Muscle of leg (tissue), 11 donors: ENCODE measurements around the gene GCSH. TPM values are rescaled to one million over a fixed set of nuclear protein-coding genes. Genes with fewer than 3 reads are reported as not detected.

Source experiments
- DNase-seq: peaks from one replicate; pipeline ENCODE4 v3.0.0; 2013
- H3K27ac ChIP-seq: one replicate; pipeline ENCODE4 v1.5.1; 2013; ENCODE audit warnings: mild to moderate bottlenecking, low read length, control low read depth
- H3K27me3 ChIP-seq: one replicate; pipeline ENCODE4 v1.6.1; 2013; ENCODE audit warnings: low read length; ENCODE audit not compliant: control insufficient read depth, insufficient read depth
- H3K36me3 ChIP-seq: one replicate; pipeline ENCODE4 v1.6.1; 2013; ENCODE audit warnings: low read length; ENCODE audit not compliant: control insufficient read depth, insufficient read depth
- H3K4me1 ChIP-seq: one replicate; pipeline ENCODE4 v1.6.1; 2013; ENCODE audit warnings: low read length; ENCODE audit not compliant: control insufficient read depth, insufficient read depth
- H3K4me3 ChIP-seq: one replicate; pipeline ENCODE4 v1.5.1; 2013; ENCODE audit warnings: low read length, control low read depth
- H3K9me3 ChIP-seq: replicated peaks from 2 replicates; pipeline ENCODE4 v1.6.1; 2013; ENCODE audit warnings: low read depth, low read length; ENCODE audit not compliant: control insufficient read depth
- WGBS: methylation state at CpG from one replicate; pipeline ENCODE4 v1.1.5; 2013; ENCODE audit warnings: missing lambda C conversion rate; ENCODE audit not compliant: insufficient coverage; 5-methylcytosine and 5-hydroxymethylcytosine counted together
- polyA plus RNA-seq, 8 donors: library from polyadenylated mRNA; unstranded; fragments of 120-200 nt; gene quantifications; one replicate each; pipeline versions ENCODE4 v1.2.1 to v1.2.3, GENCODE V29; 2013; ENCODE audit warnings: inconsistent platforms in 1 of 8, low replicate concordance in 1 of 8; ENCODE audit not compliant: insufficient read length in 8 of 8, insufficient read depth in 1 of 8
- total RNA-seq: library from RNA; stranded (reverse); fragments of 120-200 nt; gene quantifications from one replicate; pipeline ENCODE4 v1.2.4, GENCODE V29; 2013

Gene GCSH
- total and polyA plus RNA-seq, 9 donors: 29.8 to 65.9 (median 56.1) TPM

- 20% methylated on average over 4 of the region's 8 CpGs for WGBS
Measured at GRCh38 chr16:81106826-81107503, 10.8 kb upstream of the GCSH start.

GRCh38 chr16:81105946-81106345 lies 9.8 kb upstream of the GCSH start:
- no peak overlapping the region for H3K27ac ChIP-seq
- H3K27me3 ChIP-seq: no peaks in the 10 kb centered on the region
- H3K36me3 ChIP-seq: no peaks in the 10 kb centered on the region
- DNase-seq: no peak
- no peaks in the 10 kb centered on the region for H3K9me3 ChIP-seq
- H3K4me1 ChIP-seq: no peaks in the 10 kb centered on the region
- no CpG with 5 or more reads among the region's 1 CpG for WGBS
- H3K4me3 ChIP-seq: no peak overlapping the region

More at GRCh38 chr16:81106826-81107503, 10.8 kb upstream of the GCSH start:
- H3K4me1 ChIP-seq: no peaks in the 10 kb centered on the region
- H3K4me3 ChIP-seq: no peak overlapping the region
- H3K27ac ChIP-seq: no peak overlapping the region
- no peaks in the 10 kb centered on the region for H3K36me3 ChIP-seq
- H3K27me3 ChIP-seq: no peaks in the 10 kb centered on the region
- DNase-seq: no peak
- H3K9me3 ChIP-seq: no peaks in the 10 kb centered on the region

DNA sequence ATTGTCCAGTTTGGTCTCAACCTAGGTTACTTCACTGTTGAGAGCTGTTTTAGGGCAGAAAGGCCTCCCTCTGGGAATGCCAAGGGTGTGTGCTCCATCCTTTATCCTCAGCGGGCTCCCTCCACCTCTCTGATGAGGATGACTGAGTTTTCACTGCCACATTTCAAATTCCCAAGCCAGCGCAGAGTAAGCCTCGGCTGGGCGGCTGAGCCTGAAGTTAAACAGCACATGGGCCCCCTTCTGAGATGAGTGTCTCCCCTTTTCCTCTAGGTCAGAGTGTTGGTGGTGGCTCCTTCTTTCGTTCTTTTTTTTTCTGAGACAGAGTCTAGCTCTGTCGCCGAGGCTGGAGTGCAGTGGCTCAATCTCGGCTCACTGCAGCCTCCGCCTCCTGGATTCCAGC lies 5.5 kb upstream of the GCSH start:
- Histone ChIP-seq H3K27ac (no peak overlapping the region), H3K9me3 (no peaks in the 10 kb centered on the region), H3K36me3 (no peaks in the 10 kb centered on the region), H3K27me3 (no peaks in the 10 kb centered on the region), H3K4me1 (peaks cover 4% of the 10 kb centered on the region), H3K4me3 (no peak overlapping the region)
- 100% methylated on average over 1 of the region's 9 CpGs for WGBS
- no peak for DNase-seq

GRCh38 chr16:81099958-81100357 lies 3.8 kb upstream of the GCSH start:
- Histone ChIP-seq H3K27ac (no peak overlapping the region), H3K4me1 (peaks cover 7% of the 10 kb centered on the region), H3K36me3 (no peaks in the 10 kb centered on the region), H3K27me3 (no peaks in the 10 kb centered on the region), H3K4me3 (no peak overlapping the region), H3K9me3 (no peaks in the 10 kb centered on the region)
- DNase-seq: no peak

- Histone ChIP-seq H3K27ac (no peak overlapping the region), H3K4me3 (no peak overlapping the region), H3K27me3 (no peaks in the 10 kb centered on the region), H3K4me1 (peaks cover 9% of the 10 kb centered on the region), H3K9me3 (no peaks in the 10 kb centered on the region), H3K36me3 (no peaks in the 10 kb centered on the region)
- no peak for DNase-seq
- 90% methylated on average over 6 of the region's 6 CpGs for WGBS
Measured at GRCh38 chr16:81097230-81097629, 1.0 kb upstream of the GCSH start.

- H3K36me3 ChIP-seq: no peaks in the 10 kb centered on the region
- DNase-seq: no peak
- 52% methylated on average over 5 of the region's 8 CpGs for WGBS
- peak overlapping the region; percentile 29 for H3K4me3 ChIP-seq
- H3K4me1 ChIP-seq: peaks cover 9% of the 10 kb centered on the region
- no peaks in the 10 kb centered on the region for H3K27me3 ChIP-seq
- H3K27ac ChIP-seq: peak overlapping the region; percentile 78
- no peaks in the 10 kb centered on the region for H3K9me3 ChIP-seq
Measured at GRCh38 chr16:81096715-81097208, 567 bp upstream of the GCSH start.

DNA sequence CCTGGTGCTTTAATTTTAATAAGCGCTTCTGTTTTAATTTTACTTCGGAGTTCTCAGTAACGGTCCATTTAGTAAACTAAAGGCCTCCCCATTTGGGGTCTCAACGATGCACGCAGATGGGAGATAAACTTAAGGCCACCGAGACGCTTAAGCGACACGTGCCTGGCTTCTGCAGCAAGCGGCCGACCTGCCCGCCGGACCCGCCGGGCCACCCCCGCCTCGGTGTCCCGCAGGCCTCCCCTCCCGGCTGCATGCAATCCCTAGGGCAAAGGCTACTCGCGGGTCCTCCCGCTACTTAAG lies 592 bp downstream of the GCSH start:
- Histone ChIP-seq H3K4me1 (peaks cover 9% of the 10 kb centered on the region), H3K27ac (peak overlapping the region; percentile 67), H3K27me3 (no peaks in the 10 kb centered on the region), H3K4me3 (peak overlapping the region; percentile 75), H3K36me3 (no peaks in the 10 kb centered on the region), H3K9me3 (no peaks in the 10 kb centered on the region)
- no peak for DNase-seq
- under 1% methylated on average over 22 of the region's 22 CpGs for WGBS

DNA sequence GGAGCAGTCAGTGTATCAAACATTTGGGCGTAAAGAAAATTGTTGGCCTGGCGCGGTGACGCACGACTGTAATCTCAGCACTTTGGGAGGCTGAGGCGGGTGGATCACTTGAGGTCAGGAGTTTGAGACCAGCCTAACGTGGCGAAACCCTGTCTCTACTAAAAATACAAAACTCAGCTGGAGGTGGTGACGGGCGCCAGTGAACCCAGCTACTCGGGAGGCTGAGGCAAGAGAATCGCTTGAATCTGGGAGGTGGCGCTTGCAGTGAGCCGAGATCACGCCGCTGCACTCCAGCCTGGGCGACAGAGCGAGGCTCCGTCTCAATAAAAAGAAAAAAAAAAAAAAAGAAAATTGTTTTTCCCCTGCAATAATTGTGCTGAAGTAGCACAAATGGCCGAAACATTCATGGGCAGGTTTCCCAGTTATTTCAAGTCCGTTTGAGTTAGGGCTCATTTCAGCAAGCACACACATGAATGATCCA lies 1.4 kb downstream of the GCSH start:
- DNase-seq: peak; percentile 76
- Histone ChIP-seq H3K4me1 (peaks cover 9% of the 10 kb centered on the region), H3K36me3 (no peaks in the 10 kb centered on the region), H3K4me3 (peak overlapping the region; percentile 19), H3K27ac (no peak overlapping the region), H3K9me3 (no peaks in the 10 kb centered on the region), H3K27me3 (no peaks in the 10 kb centered on the region)
- WGBS: 65% methylated on average over 10 of the region's 21 CpGs

DNA sequence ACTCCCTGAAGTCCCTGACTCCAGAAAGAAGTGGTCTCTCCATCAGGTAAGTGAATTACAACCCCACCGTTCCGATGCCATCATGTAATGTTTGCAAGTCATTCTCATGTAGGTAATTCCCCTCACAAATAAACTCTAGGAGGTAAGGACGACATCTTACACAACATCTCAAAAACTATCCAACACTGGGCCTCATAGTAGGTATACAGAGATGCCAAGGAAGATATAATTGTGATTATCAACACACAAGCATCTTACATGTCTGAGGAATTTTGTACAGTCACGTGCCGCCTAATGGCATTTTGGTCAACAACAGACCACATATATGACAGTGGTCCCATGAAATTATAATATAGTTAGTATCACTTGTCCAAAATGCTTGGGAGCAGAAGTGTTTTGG lies 7.4 kb downstream of the GCSH start:
- Histone ChIP-seq H3K9me3 (no peaks in the 10 kb centered on the region), H3K4me3 (no peak overlapping the region), H3K27me3 (no peaks in the 10 kb centered on the region), H3K36me3 (peaks cover 6% of the 10 kb centered on the region), H3K4me1 (no peaks in the 10 kb centered on the region), H3K27ac (no peak overlapping the region)
- no CpG with 5 or more reads among the region's 5 CpGs for WGBS
- DNase-seq: no peak

DNA sequence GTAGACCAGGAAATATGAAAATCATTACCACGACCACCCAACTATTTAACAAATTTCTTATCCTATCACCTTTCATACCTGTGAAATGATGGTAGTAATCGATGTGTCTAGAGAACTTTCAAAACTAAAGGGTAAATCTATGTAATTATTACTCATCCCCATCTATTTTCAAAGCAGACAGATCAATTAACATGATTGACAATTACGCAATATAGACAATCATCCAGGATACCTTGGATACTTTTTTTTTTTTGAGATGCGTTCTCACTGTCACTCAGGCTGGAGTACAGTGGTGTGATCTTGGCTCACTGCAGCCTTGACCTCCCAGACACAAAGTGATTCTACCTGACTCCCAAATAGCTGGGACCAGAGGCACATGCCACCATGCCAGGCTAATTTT lies 15.2 kb downstream of the GCSH start:
- Histone ChIP-seq H3K36me3 (no peaks in the 10 kb centered on the region), H3K4me3 (no peak overlapping the region), H3K27ac (no peak overlapping the region), H3K9me3 (no peaks in the 10 kb centered on the region), H3K27me3 (no peaks in the 10 kb centered on the region), H3K4me1 (peaks cover 10% of the 10 kb centered on the region)
- no peak for DNase-seq
- WGBS: 100% methylated on average over 1 of the region's 4 CpGs

DNA sequence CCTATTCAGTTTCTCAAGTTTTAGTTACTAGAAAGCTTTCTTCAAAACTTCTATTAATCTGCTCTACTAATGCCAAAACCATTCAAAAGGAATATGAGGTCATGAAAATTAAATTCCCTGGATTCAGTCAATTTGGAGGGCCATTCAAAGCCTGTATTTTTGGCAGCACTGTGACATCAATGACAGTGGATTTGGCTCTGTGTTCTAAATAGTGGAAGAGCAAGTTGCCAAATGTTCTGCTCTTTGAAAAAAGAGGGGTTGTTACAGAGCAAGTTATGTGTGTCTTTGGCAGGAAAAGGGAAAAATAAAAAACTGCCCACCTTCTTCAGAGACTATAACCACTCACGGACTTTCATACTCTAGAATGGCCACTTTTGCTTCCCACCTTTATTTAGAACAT lies 16.0 kb downstream of the GCSH start:
- Histone ChIP-seq H3K4me1 (peaks cover 10% of the 10 kb centered on the region), H3K36me3 (no peaks in the 10 kb centered on the region), H3K27ac (no peak overlapping the region), H3K4me3 (no peak overlapping the region), H3K27me3 (no peaks in the 10 kb centered on the region), H3K9me3 (no peaks in the 10 kb centered on the region)
- peak; percentile 30 for DNase-seq
- 100% methylated on average over 1 of the region's 1 CpG for WGBS
